Activated naive CD4-positive, alpha-beta T cell treated with anti-CD3 and anti-CD28 coated beads, Interleukin-2, amount 50 U/mL, for 72 hours (primary cell): ENCODE data around the gene EPS8L2. TPM values are rescaled to one million over a fixed set of nuclear protein-coding genes. Genes with fewer than 3 reads are reported as not detected.
A peak's percentile ranks its signal among the peaks of the same experiment; 100 is the strongest.
"Not testable (repeated sequence)": the region's sequence is repeated elsewhere in the genome, so short reads cannot be mapped to it uniquely, and the experiment has no call there.

Source experiments
- ATAC-seq, 2 donors: fragments of 150-1000 bp; cut with Tn5 transposase; 2 replicates each; pipeline ENCODE4 v1.10.0; 2021; ENCODE audit warnings: mild to moderate bottlenecking in 2 of 2, moderate library complexity in 2 of 2
- DNase-seq, 2 donors: peaks; one replicate each; pipeline ENCODE4 v3.0.0; 2021 to 2022; ENCODE audit warnings: low spot score in 2 of 2
- H3K27ac Mint-ChIP-seq, 2 donors: one replicate each; pipeline ENCODE4 v1.8.0; 2022; ENCODE audit warnings: mild to moderate bottlenecking in 2 of 2, mixed read lengths in 2 of 2
- H3K36me3 Mint-ChIP-seq, 2 donors: one replicate each; pipeline ENCODE4 v1.8.0; 2022; ENCODE audit warnings: mixed read lengths in 2 of 2
- H3K9me3 Mint-ChIP-seq, 2 donors: one replicate each; pipeline ENCODE4 v1.8.0; 2022; ENCODE audit warnings: mixed read lengths in 2 of 2
- total RNA-seq, 2 donors: library from RNA; stranded (reverse); gene quantifications; one replicate each; pipeline ENCODE4 v1.2.3, GENCODE V29; 2022

EPS8L2 gene
- total RNA-seq, 2 donors from 2014 or later: 2.4 to 34.1 TPM

DNA sequence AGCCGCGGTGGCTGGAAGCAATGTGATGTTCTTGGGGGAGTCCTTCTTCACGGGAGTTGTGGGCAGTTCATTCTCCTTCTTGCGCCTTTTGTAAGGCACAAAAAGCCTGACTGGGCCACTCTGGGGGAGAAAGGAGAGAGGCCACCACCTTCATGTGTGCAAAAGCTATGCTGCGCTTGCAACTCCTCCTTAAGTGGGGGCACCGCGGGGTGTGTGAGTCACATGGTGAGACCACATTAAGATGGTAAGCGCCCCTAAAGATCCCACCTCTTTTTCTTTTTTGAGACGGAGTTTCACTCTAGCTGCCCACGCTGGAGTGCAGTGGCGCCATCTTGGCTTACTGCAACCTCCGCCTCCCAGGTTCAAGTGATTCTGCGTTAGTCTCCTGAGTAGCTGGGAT, 25.1 kb upstream of the EPS8L2 start:
- H3K36me3 Mint-ChIP-seq: peaks cover 26 to 35% of the 10 kb centered on the region in 2 donors
- H3K27ac Mint-ChIP-seq: peak overlapping the region in 1 of 2 donors; percentile 57
- DNase-seq (no peak), ATAC-seq (no peak)
- no peaks in the 10 kb centered on the region for H3K9me3 Mint-ChIP-seq

DNA sequence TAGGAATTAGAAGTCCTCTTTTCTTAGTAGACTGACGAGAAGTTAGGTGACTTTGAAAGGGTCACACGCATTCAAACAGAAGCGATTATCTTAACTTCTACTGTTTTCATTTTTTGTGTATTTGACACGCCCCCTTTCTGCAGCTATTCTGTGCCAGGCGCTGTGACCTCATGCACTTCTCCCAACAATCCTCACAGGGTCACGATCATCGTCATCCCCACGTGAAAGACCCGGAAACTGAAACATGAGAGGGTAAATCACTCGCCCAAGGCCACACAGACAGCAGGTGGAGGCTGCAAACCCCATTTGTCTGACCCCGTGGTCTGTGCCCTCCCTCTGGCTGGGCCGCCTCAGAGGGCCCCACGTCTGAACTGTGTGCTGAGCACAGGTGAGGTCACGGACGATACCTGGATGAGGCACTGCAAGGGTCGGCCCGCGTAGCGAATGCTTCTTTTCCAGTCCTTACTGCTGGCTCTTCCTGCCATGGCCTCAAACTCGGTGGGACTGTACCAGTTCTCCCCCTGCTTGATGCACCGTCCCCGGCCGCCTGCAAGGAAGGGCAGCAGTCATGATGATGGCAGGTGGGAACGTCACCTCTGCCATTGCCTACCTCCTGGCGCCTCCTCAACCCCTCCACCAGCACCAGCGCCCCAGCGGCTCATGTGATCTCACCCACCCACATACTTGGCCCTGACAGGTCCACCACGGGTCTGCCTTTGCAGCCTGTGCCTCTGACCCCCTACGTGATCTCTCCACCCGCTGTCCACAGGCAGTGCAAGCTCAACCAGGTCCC, 19.4 kb upstream of the EPS8L2 start:
- Mint-ChIP-seq H3K27ac (peak overlapping the region in 1 of 2 donors; percentile 76), H3K36me3 (peaks cover 34 to 40% of the 10 kb centered on the region in 2 donors), H3K9me3 (no peaks in the 10 kb centered on the region)
- ATAC-seq: no peak
- no peak for DNase-seq

DNA sequence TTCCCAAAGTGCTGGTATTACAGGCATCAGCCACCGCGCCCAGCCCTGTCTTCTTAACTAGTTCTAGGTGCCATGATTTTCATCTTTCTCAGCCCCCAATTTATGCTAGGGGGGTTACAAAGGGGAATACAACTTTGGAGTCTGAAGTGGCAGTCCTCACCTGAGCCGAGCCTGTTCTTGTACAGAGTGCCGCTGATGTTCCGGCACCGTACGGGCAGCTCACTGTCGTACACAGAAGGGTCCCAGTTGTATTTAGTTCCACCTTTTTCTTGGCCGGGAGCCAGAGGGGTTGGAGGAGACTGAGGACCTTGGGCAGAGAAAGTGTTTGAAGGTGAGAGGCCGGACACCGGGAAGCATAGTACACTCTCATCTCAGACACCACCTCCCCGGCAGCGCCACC, 18.3 kb upstream of the EPS8L2 start:
- ATAC-seq (no peak), DNase-seq (no peak)
- peaks cover 30 to 34% of the 10 kb centered on the region in 2 donors for H3K36me3 Mint-ChIP-seq
- H3K27ac Mint-ChIP-seq: peak overlapping the region in 1 of 2 donors; percentile 61
- no peaks in the 10 kb centered on the region for H3K9me3 Mint-ChIP-seq

DNA sequence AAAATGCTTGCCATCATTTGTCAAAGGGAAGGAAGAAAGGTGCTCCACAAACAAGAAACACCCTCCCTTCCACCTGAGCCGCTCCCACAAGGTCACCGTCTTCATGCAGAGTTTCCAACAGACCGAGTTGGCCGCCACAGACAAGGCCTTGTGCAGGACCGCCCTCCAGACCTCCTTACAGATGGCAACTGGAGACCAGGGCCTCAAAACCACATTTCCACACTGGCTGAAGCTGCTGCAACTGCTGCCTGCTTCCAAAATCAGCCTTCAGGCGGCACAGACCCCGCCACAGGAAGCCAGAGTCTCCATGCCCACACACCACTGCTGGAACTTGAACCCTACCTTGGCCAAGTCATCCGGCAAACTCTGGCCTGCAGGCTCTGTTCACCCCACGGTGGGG, 17.4 kb upstream of the EPS8L2 start:
- DNase-seq (no peak), ATAC-seq (no peak)
- no peaks in the 10 kb centered on the region for H3K9me3 Mint-ChIP-seq
- H3K36me3 Mint-ChIP-seq: peaks cover 28 to 35% of the 10 kb centered on the region in 2 donors
- no peak overlapping the region for H3K27ac Mint-ChIP-seq

DNA sequence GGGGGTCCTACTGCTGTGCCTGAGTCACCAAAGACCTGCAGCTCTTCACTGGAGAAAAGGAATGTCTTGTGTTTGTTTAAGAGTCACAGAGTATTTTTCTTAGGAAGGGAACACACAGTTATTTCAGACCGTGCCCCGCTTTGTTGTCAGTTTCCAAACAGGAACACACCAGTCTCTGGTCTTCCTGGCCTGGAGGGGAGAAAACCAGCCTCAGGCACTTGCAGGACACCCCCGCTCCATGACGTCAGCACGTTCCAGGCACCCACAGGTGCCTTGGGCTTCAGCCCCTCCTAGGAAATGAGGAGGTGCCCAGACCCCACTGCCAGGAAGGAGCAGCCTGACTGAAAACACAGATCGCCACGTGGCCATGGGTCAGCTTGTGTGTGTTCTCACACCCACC, 16.4 kb upstream of the EPS8L2 start:
- ATAC-seq (no peak), DNase-seq (no peak)
- Mint-ChIP-seq H3K36me3 (peaks cover 21 to 28% of the 10 kb centered on the region in 2 donors), H3K27ac (no peak overlapping the region), H3K9me3 (no peaks in the 10 kb centered on the region)

DNA sequence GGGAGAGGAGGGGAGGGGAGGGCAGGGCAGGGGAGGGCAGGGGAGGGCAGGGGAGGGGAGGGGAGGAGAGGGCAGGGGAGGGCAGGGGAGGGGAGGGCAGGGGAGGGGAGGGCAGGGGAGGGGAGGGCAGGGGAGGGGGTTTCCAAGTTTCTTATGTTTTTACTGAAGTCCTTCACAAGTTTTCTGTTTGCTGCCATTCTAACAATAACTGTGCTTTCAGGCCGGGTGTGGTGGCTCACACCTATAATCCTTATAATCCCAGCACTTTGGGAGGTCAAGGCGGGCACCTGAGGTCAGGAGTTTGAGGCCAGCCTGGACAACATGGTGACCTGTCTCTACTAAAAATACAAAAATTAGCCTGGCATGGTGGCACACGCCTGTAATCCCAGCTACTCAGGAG, 15.8 kb upstream of the EPS8L2 start:
- not testable (repeated sequence) for H3K27ac Mint-ChIP-seq, ATAC-seq, DNase-seq, H3K9me3 Mint-ChIP-seq
- peaks cover 19 to 26% of the 10 kb centered on the region in 2 donors for H3K36me3 Mint-ChIP-seq

DNA sequence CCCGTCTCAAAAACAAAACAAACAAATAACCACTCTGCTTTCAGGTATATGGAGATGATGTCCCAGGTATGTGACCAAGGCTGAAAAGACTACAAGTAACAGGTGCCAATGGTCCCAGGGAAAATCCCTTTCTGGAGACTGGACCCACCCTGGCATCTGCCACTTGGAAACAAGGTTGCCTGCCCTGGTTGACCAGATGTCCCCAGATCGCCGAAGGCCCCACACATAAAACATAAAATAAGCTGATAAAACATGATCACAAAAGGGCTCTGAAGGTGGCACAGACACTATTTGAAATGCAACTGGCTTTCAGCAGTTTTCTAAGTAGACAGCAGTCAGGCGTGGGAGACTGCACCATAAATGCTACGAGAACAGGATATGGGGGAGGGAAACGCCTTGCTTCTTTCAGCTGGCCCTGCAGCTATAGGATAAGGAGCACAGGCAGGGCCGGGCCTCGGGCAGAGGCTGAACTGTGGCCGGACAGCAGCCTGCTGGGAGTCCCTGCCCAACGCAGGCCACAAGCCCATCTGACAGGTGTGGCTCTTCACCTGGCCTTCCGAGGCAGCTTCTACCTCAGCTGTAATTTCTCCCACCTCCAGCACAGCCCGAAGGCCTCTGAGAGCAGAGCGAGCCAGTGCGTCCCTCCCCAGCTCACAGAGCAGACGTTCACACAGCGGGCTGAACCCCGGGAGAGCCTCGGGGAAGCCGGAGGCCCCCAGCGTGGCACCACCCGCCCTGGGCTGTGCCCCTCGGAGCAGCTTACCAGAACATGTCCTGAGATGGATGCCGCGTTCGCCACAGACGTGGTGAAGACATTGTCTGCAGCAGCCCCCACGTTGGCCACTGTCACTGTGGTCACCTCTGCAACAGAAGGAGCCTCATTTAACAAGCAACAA, 15.0 kb upstream of the EPS8L2 start:
- peaks cover 19 to 26% of the 10 kb centered on the region in 2 donors for H3K36me3 Mint-ChIP-seq
- H3K27ac Mint-ChIP-seq: peak overlapping the region in 1 of 2 donors; percentile 73
- no peaks in the 10 kb centered on the region for H3K9me3 Mint-ChIP-seq
- DNase-seq (no peak), ATAC-seq (no peak)

DNA sequence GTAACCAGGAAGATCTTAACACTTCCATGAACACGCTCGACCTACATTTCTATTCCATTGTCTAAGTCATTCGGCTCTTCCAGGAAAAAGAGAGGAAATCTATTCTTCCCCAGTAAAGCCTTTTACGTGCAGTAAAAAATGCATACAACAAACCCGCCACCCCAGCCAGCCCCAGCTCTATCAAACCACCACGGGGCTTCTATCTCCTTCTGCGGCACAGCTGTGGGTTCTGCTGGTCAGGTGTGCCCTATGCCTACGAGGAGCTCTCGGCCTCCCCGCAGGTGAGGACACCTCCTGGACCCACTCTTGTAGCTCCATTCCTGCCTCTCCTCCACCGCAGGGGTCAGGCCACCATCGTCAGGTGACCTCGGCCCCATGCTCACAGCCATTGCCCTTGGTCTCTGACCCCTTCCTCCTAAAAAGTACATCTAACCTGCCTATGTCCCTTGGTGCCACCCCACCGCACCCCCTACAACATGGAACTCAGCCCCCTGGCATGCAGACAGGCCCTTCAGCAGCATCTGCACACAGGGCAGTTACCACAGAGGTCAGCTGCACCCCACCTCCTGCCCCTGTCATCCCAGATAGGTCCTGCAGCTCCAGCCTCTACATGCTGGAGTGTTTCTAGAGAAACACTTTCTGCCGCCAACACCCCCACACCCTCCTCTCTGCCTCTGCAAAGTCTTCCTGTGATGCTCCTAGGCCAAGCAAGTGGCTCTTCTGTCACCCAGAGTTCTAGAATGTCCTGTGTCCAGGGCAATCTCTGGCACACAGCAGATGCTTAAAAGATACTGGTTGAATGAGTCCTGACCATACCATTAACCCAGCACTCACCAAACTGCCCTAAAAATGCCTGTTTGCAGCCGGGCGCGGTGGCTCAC, 14.1 kb upstream of the EPS8L2 start:
- peaks cover 15 to 22% of the 10 kb centered on the region in 2 donors for H3K36me3 Mint-ChIP-seq
- H3K9me3 Mint-ChIP-seq: no peaks in the 10 kb centered on the region
- DNase-seq: no peak
- ATAC-seq: no peak
- H3K27ac Mint-ChIP-seq: no peak overlapping the region

DNA sequence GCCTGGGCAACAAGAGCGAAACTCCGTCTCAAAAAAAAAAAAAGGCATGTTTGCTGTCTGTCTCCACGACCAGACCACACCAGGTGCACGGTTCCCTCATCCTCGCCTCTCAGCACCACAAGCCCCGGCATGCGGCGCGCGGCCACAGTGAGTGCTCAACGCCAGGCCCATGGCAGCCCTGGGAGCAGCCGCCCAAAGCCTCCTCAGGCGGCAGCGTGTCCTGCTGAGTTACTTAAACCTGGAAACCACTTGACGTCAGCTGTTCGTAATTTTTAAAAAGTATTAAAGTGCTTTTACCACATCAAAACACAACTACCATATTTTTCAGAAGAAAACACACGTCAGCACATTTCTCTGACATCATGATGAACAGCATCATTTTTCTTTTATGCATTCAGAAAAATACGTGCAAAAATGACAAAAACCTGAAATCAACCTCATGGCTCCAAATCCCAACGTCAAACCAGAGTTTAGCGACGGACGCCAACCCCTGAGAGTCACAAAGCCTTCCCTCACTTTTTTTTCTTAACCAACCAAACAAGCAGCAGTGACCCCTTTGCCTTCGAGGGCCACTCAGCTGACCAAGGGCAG, 13.1 kb upstream of the EPS8L2 start:
- Mint-ChIP-seq H3K27ac (peak overlapping the region; percentile 81 to 95), H3K36me3 (peaks cover 7 to 12% of the 10 kb centered on the region in 2 donors), H3K9me3 (no peaks in the 10 kb centered on the region)
- no peak for DNase-seq
- ATAC-seq: no peak

DNA sequence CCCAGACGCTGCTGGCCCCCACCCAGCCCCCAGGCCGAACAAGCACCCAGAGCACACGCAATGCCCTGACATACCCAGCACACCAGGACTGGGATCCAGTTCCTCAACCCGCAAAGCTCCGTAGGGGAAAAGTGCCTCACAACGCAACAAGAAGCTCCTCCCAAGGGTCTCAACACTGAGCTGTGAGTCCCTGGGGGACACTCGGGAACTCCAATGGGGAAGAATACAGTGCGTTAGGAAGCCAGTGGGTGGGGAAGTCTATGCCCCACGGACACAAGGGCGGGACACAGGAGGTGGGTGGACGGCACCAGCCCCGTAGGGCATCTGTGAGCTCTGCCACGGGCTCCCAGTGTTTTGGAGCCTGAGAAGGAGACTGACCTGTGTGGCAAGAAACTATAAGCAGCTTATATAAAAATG, 12.6 kb upstream of the EPS8L2 start:
- Mint-ChIP-seq H3K27ac (peak overlapping the region; percentile 81 to 95), H3K36me3 (peaks cover 7 to 11% of the 10 kb centered on the region in 2 donors), H3K9me3 (no peaks in the 10 kb centered on the region)
- ATAC-seq (no peak), DNase-seq (no peak)

DNA sequence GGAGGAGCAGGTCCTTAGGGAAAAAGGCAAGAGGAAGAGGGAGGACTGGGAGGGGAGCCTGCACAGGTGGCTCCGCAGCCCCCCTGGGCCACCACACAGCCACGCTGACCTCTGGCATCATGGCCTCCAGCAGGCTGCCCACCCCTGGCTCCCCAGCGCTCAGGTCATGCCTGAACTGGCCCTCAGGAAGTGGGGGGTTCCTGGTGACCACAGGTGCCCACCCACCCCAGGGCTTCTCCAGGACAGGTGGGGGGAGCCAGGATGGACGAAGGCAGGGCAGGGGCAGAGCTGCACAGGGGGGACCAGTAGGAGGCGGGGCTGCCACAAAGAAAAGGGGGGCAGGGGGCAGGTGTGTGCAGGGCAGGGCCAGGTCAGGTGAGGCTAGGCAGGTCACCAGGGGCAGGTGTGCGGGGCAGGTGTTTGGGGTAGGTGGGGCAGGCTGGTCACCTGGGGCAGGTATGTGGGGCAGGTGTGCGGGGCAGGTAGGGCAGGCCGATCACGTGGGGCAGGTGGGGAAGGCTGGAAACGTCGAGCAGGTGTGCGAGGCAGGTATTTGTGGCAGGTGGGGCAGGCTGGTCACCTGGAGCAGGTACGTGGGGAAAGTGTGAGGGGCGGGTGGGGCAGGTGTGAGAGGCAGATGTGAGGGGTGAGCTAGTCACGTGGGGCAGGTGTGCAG, 12.0 kb upstream of the EPS8L2 start:
- DNase-seq: no peak
- H3K9me3 Mint-ChIP-seq: no peaks in the 10 kb centered on the region
- H3K27ac Mint-ChIP-seq: peak overlapping the region; percentile 81 to 95
- peaks cover 7 to 11% of the 10 kb centered on the region in 2 donors for H3K36me3 Mint-ChIP-seq
- no peak for ATAC-seq

DNA sequence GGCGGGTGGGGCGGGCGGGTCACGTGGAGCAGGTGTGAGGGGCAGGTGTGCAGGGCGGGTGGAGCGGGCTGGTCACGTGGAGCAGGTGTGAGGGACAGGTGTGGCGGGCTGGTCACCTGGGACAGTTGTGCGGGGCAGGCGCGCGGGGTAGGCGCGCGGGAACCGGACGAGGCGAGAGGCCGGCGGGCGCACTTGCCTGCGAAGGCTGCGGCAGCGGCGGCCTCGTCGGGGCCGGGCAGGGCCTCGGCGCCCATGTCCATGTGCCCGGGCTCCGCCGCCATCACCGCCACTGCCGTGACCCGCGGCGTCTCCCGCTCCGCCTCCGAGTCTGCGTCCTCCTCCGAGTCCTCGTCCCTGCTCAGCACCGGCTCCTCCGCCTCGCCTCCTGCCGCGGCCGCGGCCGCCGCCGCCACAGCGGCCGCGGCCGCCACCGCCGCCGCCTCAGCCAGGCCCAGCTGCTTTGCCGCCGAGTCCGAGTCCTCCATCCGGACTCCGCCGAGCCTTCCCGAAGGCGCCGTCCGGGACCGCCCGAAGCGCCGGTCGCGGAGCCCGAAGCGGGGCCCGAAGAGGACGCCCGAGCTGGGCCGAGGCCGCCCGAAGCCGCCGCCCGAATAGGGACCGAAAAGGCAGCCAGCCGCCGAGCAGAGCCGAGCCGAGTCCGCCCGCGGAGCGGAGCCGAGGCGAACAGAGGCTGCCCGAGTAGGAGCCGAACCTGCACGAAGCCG, 11.3 kb upstream of the EPS8L2 start, which contains the start of gene DEAF1:
Gene DEAF1, minus strand, starts transcription at position 660 of the 725 bp plus-strand sequence. Its CDS starts 175 bp downstream, at position 485.
- H3K9me3 Mint-ChIP-seq: no peaks in the 10 kb centered on the region
- peak in 1 of 2 donors; percentile 84 for ATAC-seq

DNA sequence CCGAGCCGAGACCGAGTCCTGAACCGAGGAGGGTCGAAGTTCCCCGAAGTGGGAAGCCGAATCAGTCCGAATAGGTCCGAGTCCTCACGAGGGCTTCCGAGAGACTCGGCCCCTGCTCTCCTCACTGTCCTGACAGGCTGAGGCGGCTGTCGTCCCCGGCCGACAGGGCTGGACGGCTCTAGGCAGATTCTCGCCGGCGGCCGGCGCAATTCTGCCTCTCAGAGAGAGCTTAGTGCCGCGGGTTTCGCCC, 10.8 kb upstream of the EPS8L2 start:
- peak overlapping the region; percentile 96 for H3K27ac Mint-ChIP-seq
- peaks cover 7 to 11% of the 10 kb centered on the region in 2 donors for H3K36me3 Mint-ChIP-seq
- H3K9me3 Mint-ChIP-seq: no peaks in the 10 kb centered on the region
- peak in 1 of 2 donors; percentile 66 for ATAC-seq
- no peak for DNase-seq

More for the DNA sequence above, 11.3 kb upstream of the EPS8L2 start, which contains the start of gene DEAF1:
- Mint-ChIP-seq H3K27ac (peak within 1 kb of the TSS; percentile 96), H3K36me3 (peaks cover 7 to 11% of the 10 kb centered on the region in 2 donors)
- peak; percentile 94 to 99 for DNase-seq

DNA sequence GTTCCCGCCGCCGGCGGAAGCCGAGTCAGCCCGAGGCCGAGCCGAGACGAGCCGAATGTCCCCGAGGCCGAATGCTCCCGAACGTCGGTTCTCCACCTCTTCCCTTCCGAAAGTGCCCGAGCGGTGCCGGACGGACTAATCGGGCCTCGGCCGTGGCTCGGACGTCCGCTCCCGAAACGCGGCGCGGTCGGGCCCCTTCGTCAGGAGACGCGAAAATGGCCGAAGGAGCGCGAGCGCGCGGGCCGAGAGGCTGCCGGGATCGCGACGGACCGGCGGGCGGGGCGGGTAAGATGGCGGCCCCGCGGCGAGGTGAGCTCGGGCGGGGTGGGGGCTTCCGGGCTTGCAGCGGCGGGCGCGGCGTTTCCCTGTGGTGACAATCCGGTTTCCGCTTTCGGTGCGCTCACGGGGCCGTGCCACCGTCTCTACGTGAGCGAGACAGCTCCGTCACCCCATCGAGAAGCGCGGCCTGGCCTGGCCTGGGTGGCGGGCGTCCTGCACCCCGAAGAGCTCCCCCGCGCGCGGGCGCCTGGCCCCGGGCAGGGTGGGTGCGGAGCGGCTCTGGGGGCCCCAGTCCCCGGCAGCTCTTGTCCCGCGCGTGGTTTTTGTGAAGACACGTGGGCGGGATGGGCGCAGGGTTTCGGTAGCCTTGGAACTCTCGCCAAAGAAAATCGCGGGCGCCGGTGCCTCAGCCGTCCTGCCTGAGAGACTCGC, 10.3 kb upstream of the EPS8L2 start, which contains the start of gene TMEM80:
Gene TMEM80, plus strand, starts transcription at position 279 of the 711 bp plus-strand sequence. Its CDS starts 12 bp downstream, at position 291.
- DNase-seq: peak; percentile 94 to 99
- peaks cover 7 to 11% of the 10 kb centered on the region in 2 donors for H3K36me3 Mint-ChIP-seq
- peak; percentile 73 to 77 for ATAC-seq

More for the DNA sequence above, 10.3 kb upstream of the EPS8L2 start, which contains the start of gene TMEM80:
- H3K9me3 Mint-ChIP-seq: no peaks in the 10 kb centered on the region
- H3K27ac Mint-ChIP-seq: peak within 1 kb of the TSS; percentile 96
